UCSD-AML1 (cell line): ENCODE data around the gene PPP4R2.

Experiments
- DNase-seq: peaks from one replicate; lab custom pipeline; 2025; ENCODE audit not compliant: unreplicated experiment; lab: John Stamatoyannopoulos, UW

PPP4R2 gene

GRCh38 chr3:73107676-73108187, 111.1 kb downstream of the PPP4R2 start:
- DNase-seq, result no peak

GRCh38 chr3:73108750-73109149, 112.1 kb downstream of the PPP4R2 start:
- no peak for DNase-seq

- DNase-seq, result no peak
Measured at GRCh38 chr3:73110530-73110929, 113.9 kb downstream of the PPP4R2 start.

GRCh38 chr3:73114711-73115110, 118.1 kb downstream of the PPP4R2 start:
- DNase-seq, result no peak

GRCh38 chr3:73115806-73116205, 119.2 kb downstream of the PPP4R2 start:
- DNase-seq, result no peak
